ENCODE results near the gene NLGN1.

NLGN1 gene

DNA sequence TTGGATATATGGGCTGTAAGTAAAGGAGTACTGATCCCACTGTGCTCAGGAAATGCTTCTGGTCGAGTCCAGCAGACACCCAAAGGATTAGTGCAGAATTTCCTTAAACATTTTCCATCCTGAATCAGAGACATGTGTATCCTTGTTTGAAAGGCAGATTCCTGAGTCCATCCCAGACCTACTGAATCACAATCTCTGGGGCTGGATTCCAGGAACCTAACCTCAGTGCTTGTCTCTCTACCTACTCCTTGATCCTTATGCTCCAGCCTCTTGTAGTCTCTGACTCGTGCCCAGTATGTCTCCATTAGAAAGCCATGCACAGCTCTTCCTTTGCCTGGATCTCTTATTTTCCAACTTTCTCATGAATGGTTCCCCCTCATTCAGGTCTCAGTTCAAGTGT is 585.8 kb downstream of the NLGN1 start:
- no peak for DNase-seq (ENCODE audit: low read depth in 2 of 2)

DNA sequence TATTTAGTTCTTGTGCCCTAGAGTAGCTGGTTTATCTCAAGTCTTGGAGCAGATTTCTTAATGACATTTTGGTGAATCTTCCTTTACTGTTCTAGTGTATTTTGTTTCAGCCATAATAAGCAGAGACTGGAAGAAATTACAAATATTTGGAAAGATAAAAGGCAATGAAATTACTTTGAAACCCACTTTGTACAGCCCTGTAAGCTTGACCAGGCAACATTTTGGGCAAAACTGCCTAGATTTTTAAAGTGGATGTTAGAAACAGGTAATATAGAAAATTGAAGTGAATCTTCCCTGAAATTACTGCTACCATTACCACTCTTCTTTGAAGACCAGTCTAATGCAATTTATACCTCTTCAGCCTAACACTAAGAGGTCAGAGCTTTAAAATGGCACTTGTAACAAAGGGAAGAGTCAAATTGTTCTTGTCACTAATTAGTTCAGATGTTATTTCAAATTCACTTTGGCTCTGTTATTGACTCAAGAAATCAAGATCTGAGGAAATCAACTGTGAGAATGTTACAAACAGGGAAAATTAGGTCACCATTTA is 589.4 kb downstream of the NLGN1 start:
- DNase-seq (ENCODE audit: low read depth in 2 of 2): no peak

DNA sequence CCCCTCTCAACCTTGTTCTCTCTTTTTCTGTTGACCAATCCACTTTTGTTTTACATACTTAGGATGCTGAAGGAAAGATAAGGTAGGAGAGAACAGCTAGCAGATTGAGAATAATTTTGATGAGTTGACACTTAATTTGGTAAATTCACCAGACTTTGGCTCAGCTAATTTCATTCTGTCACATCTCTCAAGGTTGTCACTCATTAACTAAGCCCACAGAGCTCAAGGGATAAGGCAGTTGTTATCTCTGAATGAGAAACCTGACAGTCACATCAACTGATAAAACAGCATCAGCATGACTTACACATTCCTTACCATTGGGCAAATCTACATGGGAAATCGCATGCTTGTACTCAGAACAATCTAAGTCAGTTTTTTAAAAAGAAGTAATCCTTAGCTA is 591.4 kb downstream of the NLGN1 start:
- DNase-seq (ENCODE audit: low read depth in 2 of 2): no peak

DNA sequence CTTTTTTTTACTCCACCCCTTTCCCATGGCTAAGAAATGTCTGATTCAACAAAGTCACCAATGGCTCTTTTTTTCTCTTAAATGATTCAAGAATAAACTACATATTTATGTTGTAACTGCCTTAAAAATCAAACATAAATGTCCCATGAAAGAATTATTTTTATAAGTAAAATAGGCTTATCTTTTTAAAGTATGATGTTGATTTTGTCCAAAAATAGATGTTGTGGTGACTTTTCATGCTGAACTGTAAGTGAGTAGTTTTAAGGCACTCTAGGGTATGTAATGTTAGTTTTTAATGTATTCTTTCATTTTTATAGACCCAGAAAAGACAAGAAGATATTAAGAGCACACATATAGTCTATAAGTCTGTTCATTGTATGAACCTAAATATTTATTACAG is 594.9 kb downstream of the NLGN1 start:
- no peak for DNase-seq (ENCODE audit: low read depth in 2 of 2)

DNA sequence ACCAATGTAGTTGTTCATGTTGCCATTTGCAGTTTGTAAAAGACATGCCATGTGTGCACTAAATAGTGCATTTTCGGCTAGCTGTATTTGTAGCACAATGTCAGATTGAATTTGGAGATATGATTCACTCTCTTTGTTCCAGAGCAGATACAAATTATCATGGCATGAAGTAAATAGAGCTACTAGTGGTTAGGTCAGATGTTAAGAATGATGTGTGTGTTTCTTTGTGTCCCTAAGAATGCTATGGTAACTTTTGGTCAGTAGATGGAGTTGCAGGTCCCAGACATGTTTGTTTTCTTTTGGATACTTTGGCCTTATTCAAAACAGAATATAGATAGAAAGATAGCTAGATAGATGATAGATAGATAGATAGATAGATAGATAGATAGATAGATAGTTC is 595.8 kb downstream of the NLGN1 start:
- DNase-seq (ENCODE audit: low read depth in 2 of 2): no peak

DNA sequence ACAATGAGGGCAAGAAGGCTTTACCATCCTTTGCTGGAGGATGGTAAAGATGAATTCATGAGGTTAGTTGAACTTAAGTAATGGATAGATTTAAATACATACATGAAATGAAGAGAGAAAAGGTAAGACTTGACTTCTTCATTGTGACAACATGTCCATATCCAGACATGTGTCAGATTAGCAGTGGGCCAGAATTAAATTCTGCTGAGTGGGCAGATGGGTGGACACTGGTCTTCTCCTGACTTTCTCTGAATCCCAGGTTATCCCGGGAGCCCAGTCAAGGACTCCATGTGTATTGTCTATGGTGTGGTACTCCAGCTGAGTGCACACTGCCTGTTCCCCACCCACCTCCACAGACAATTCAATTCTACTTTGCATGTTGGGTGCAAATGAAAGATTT is 603.1 kb downstream of the NLGN1 start:
- no peak for DNase-seq (ENCODE audit: low read depth in 2 of 2)

DNA sequence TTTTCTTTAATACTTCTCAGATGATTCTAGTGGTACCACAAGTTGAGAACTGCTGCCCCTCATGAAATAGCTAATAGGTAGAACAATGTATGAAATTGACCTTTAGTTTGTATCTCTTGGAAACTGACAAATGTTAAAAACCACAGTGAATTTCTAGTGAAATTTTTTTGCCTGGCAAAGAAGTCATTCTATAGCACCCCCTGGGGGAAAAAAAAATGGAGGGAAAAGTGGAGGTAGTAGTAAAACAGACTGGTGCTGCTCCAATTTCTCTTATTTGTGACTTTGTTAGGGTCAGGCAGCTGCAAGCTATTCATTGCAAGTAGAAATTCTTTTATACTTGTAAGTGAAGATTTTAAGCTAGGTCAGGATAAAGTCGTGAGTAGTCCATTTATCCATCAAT is 605.0 kb downstream of the NLGN1 start:
- no peak for DNase-seq (ENCODE audit: low read depth in 2 of 2)

DNA sequence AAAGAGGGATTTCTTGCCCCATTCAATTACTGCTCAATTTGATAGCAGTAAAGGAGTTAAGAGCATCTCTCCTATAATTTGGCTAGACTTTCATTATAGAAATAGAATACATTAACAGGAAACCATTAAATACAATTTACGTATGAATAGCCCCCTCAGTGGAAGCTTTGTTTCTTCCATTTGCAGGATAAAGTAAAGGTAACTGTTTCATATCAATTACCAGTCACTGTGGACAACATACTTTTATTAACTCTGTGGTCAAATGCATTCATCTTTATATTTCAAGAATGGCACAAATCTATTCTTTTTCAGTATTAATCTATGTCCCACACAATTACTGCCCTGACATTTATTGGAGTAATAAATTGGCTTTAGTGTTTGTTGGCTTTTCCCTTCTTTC is 613.4 kb downstream of the NLGN1 start:
- DNase-seq (ENCODE audit: low read depth in 2 of 2): no peak

DNA sequence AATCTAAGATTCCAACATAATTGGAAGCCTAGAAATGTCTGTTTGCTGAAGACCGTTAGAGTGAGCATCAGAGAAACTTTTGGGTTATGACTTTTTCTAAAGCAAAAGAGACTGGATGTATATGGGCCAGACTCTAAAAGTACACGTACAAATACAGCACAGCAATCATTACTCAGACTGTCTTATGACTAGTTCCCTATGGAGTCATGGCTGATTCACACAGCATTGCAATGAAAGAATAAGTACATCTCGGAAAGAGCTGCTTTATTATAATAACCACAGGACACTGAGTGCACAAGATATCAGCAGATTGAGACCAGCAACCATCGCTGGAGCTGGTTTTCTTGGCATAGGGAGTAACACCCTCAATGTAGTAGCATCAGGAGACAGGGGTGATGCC is 618.6 kb downstream of the NLGN1 start:
- no peak for DNase-seq (ENCODE audit: low read depth in 2 of 2)

DNA sequence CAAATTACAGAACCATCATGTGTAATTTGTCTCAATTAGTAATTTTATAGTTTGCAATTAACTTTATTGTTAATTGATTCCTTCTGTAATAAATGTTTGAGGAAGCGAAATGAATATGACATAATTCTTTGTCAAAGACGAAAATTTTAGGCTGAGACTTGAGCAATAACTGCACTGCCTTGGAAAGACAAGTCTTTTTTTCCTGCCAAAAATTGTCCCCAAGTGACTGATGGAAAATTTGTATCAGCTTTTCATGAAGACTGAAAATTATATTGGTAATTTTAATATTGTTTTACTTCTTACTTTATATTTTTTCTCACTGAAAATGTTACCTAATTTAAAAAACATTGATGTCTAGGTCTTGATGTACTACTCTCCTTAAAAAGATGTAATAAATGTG is 622.6 kb downstream of the NLGN1 start:
- DNase-seq (ENCODE audit: low read depth in 2 of 2): no peak

DNA sequence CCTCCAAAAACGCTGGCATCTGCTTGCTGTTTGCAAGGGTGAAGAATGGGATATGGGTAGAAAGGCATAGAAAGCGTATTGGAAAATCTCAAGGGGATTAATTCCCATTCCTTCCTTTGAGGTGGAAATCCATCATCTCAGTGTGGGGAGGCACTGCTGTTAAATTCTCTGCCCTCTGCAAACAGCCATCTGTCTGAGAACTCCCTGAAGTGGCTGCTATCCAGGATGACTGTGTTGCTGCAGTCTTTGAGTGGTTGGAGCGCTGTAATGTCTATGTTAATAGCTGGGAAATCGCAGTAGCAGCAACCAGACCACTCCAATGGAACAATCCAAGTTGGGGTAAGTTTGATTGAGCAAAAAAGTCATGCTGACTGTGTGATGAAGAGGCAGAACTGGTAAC is 625.9 kb downstream of the NLGN1 start:
- DNase-seq (ENCODE audit: low read depth in 2 of 2): no peak

DNA sequence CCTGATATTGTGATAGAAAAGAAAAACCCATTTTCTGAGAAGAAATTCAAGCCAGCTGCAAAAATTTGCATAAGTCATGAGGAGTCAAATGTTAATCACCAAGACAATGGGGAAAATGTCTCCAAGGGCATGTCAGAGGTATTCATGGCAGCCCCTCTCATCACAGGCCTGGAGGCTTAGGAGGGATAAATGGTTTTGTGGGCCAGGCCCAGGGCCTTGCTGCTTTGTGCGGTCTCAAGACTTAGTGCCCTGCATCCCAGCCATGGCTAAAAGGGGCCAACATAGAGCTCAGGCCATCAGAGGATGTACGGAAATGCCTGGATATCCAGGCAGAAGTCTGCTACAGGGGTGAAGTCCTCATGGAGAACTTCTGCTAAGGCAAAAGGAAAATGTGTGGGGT is 631.1 kb downstream of the NLGN1 start:
- no peak for DNase-seq (ENCODE audit: low read depth in 2 of 2)

DNA sequence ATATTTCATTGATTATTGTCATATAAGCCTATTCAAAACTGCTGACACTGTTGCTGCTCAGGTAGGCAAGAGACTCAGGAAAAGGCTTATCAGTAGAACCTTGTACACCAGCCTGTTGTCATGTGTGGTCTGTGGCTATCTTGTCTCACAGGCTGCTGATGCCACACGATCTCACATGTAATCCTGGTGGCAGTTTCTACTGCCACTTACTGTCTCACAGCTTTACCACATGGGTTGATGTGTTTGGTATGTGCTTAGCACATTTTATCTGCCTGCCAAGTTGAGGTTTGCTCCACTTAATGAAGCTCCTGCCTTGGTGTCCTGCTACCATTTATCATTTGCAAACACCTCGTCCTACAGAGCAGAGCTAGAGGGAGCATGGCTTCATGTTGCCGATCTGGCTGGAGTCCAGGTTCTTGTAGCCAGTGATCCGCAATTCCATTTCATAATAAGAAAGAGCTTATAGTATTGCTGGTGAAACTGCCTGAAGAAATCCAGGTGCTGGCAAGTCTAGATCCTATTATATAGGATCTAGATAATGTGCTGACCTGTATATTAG is 637.9 kb downstream of the NLGN1 start:
- DNase-seq (ENCODE audit: low read depth in 2 of 2): no peak

DNA sequence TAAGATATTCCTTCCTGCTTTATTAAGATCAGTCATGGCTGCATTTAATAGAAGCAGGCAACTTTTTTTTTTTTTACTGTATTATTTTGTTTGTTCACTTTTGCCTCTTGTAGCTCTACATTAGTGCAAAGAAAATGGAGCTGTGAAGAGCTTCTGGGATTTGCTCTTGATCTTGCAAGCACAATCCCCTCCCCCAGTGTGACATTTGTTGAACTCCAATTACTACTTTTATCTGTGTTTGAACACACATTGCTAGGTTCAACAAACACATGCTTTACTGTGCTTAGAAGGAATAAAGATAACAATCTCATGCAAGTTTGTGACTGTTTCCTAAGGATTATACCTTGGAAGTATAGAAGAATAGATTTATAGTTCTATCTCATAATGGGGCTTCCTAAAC is 648.8 kb downstream of the NLGN1 start:
- DNase-seq (ENCODE audit: low read depth in 2 of 2): no peak

DNA sequence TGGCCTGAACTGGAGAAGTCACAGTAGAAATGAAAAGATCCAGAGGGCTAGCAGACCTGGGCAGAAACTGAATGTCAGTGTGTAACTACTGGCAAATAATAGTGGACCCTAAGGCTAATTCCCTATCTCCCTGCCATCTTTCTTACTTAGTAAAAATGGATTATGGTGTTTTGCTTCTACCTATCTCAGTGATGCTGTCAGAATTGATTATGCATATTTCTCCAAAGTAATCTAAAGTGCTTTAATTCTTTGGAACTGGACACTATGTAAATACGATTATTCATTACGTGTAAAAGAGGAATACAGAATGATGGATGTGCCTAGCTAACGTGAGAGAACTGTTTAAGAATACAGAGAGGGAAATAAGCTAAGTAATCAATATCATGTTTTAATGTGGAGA is 651.9 kb downstream of the NLGN1 start:
- DNase-seq (ENCODE audit: low read depth in 2 of 2): no peak

DNA sequence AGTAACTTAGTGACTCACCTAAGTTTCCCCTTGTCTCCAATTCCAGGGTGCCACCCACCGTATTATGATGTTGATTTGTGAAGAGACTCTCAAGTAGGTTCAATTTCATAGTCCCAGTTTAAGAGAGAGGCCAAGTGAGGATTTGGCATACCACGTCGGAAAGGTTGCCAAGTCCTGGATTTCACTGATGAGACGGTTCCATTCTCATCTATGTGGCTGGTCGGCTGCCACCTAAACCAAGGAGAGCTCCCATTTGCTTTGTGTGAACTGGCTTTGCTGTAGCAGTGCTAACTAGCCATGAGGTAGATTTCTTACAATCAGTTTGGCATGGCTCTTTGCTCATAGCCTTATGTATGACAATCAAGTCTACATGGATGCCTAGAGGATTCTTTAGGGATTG is 653.6 kb downstream of the NLGN1 start:
- DNase-seq (ENCODE audit: low read depth in 2 of 2): no peak

DNA sequence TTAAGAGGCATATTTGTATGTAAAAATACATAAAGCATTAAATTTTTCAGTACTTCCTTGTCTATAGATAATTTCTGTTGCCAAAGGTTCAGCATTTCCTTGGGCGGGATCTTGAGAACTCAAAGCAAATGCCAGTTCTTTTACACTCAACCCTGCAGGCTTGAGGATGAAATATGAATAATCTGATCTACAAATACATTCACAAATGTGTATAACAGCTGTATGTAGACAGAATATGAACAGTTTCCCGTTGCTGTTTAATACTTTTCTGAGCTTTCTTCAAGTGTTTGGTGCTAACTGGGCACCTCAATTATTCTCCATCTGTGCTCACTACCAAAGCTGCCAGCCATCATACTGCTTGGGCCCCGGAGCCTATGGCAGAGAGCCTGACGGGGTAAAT is 661.3 kb downstream of the NLGN1 start:
- no peak for DNase-seq (ENCODE audit: low read depth in 2 of 2)

DNA sequence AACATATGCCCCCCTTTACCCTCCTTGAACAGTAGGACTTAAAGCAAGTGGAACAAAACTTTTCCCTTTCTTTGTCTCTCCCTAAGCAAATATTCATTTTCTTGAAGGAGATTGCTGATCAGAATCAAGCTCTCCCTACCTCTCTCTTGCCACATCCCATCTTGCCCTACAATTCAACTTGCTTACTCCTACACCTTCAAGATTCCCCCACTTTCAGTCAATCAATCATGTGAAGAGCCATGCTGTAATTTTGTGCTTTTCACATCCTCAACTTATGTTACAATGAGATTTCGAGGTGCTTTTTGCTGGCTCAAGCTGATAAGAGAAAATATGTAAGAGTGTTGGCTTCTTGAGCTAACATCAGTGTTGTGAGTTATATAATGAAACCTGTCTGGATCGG is 662.9 kb downstream of the NLGN1 start:
- DNase-seq (ENCODE audit: low read depth in 2 of 2): no peak

DNA sequence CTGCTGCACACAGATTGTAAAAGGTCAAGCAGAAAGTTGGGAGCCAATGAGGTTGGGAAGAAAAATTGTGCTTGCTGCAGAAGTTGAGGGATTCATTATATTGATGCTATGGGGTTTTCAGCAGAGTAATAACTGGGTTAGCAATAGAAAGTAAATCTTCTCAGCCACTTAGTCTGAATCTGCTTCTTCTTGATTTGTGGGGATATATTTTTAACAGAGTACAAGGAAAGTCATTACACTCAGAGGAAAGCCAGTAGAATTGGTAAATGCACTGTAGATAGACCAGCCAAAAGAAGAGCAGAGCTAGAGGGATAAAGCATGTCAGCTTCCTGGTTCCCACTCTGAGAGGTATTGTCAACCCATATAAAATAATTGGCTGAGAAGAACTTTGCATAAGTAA is 663.6 kb downstream of the NLGN1 start:
- DNase-seq (ENCODE audit: low read depth in 2 of 2): no peak

DNA sequence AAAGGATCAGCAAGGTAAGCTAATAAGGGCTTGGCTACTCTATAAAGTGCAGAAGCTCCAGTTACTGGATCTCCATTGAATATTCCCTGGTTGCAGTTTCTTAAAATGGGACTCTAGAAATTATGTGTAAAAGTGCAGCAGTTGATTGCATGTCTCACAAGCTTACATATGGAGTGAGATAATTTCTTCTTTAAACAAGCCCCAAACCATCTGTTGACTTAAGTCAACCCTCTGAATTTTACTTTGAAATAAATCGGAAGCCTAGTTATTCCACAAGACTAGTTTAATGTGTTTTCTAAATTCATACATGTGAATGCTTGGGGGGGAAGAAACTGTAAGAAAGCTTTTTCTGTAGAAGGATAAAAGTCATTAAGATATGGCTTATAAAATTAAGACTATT is 664.2 kb downstream of the NLGN1 start:
- DNase-seq (ENCODE audit: low read depth in 2 of 2): no peak

DNA sequence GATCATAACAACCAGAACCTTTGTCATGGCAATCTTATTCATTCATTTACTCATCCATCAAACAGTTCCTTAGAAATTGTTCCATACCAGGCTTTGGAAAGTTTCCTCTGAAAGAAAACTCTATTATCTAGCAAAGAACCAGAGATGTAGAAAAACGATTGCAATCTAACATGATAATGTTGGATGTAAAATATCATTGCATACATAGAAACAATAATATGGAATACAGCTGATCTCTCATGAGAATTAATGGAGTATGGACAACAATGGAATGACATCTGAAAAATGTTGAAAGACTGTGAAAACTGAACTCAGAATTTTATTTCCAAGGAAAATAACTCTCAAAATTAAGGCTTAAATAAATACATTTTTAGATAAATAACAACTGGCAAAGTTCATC is 665.4 kb downstream of the NLGN1 start:
- no peak for DNase-seq (ENCODE audit: low read depth in 2 of 2)

DNA sequence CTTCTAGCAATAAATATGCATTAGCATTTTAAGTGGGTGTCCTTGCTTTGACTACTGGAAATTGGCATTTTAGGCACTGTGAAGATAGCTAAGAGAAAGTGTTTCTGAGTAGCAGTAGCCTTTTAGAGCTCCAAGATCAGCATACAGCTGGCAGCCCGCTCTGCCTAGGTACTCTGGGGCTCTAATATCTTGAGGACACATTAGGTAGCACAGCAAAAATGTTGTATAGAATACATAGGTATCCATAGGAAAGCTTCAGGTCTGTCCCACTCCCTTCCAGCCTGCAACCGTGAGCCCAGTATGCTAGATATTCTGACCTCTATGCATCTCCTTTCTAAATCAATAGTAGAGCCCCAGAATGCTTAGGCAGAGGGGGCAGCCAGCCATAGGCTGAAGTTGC is 670.5 kb downstream of the NLGN1 start:
- no peak for DNase-seq (ENCODE audit: low read depth in 2 of 2)

DNA sequence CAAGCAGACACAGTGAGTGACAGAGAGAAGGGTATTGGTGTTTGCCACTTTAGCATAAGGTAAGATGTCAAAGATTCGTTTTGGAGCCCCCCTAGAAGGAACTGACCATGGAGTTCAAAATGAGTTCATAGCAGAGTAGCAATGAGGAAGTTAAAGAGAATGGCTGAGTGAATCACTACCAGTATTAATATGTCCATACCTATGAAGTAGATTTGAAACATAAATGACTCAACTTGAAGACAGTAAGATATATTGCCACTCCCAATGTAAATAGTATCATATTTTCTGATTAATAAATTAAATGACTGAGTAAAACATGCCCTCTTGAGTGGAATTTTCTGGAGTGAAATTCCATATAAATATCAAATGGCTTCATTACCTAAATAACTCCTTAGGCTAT is 675.1 kb downstream of the NLGN1 start:
- DNase-seq (ENCODE audit: low read depth in 2 of 2): no peak

DNA sequence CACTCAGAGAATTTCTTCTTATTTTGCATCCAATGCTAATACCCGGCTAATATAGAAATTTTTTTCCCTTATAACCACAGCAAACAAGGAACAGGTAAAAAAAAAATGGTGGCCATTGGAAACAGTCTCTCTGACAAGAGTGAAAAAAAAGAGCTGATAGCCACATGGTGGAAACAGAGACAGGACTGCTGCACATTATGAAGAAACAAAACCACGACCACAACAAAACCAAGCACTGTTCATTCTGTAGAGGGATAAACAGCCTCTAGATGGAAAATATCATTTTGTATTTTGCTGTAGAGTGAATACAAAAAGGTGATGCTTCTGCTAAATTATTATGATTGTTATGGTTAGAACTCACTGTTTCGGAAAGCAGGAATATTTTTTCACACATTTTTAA is 686.2 kb downstream of the NLGN1 start:
- no peak for DNase-seq (ENCODE audit: low read depth in 2 of 2)

DNA sequence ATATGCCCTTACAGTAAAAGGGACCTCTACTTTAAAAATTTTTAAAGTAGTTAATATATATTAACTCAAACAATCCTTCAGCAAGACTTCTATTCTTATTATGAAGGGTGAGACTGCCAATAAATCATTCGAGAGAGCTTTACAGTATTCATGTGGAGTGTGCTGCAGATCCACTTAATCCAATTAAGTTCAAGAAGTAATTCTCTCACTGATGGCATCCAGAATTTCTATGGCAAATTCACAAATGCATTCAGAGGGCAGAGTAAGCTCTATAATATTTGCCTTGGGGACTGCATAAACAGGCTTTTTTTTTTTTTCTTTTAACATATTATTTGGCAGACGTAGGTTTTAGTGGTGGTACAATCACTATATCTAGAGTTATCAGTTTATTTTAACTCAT is 692.0 kb downstream of the NLGN1 start:
- no peak for DNase-seq (ENCODE audit: low read depth in 2 of 2)
